ENCODE data around the gene BROX.

Gene BROX

DNA sequence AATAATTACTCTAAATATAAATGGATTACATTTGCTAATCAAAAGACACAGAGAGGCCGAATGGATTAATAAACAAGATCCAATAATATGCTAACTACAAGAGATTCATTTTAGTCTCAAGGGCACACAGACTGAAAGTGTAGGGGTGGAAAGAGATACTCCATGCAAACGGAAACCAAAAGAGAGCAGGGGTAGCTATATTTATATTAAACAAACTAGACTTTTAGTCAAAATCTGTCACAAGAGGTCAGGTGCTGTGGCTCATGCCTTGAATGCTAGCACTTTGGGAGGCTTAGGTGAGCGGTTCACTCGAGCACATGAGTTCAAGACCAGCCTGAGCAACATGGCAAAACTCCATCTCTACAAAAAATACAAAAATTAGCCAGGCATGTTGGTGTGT is 68.9 kb downstream of the BROX start:
- no peak for DNase-seq

GRCh38 chr1:222783051-222783450 is 70.7 kb downstream of the BROX start:
- DNase-seq: no peak

DNA sequence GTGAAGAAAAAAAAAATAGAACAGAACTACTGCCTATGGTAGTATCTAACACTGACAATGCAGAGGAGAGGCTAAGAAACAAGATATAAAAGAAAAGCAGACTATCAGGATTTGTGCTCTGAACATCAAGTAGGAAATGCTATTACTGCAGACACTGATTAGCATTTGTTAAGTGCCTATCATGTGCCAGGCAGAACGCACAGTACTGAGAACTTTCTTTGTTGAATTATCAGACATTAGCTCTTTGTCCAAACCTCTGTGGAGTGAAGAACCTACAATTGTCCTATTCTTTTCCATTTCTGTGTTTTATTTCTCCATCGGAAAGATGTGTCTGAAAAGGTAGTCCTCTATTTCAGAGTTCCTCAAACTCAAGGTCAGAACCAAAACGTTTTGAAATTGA is 72.0 kb downstream of the BROX start:
- no peak for DNase-seq

Data from stimulated activated CD4-positive, alpha-beta T cell treated with anti-CD3 and anti-CD28 coated beads, Interleukin-4, amount 100 ng/mL, for 24 hours (primary cell).